Caco-2 (cell line): Measurements from ENCODE around the gene TRAM2. TPM values are rescaled to one million over a fixed set of nuclear protein-coding genes. Genes with fewer than 3 reads are reported as not detected.

ENCODE experiments used
- BruUV-seq: library from RNA; stranded (reverse); fragments of 400-500 nt; replicated peaks from 2 replicates; lab custom pipeline; 2021; lab: Mats Ljungman, UMichigan
- CTCF ChIA-PET: fragments of 300-600 bp; sonication (Branson Sonifier 250); formaldehyde crosslinking; loops from one replicate; lab custom pipeline; 2022; ENCODE audit warnings: antibody characterized with exemption; lab: Charles Lee
- POLR2A ChIA-PET: fragments of 300-600 bp; sonication (Branson Sonifier 250); formaldehyde crosslinking; loops from one replicate; lab custom pipeline; 2022; ENCODE audit warnings: antibody characterized with exemption; lab: Charles Lee
- DNase-seq, 2 experiments: peaks; one replicate each; pipeline versions ENCODE4 v3.0.0 to v3.0.0-alpha.2; 2020 to 2022
- H3K27me3 ChIP-seq: replicated peaks from 2 replicates; pipeline ENCODE4 v1.6.0; 2011; ENCODE audit warnings: low read length; ENCODE audit not compliant: control insufficient read depth, insufficient read depth
- H3K36me3 ChIP-seq: 2 replicates; pipeline ENCODE4 v1.5.1; 2011; ENCODE audit warnings: low read length; ENCODE audit not compliant: control insufficient read depth, insufficient read depth
- H3K4me1 ChIP-seq: fragments of 250-450 bp; sonication (Bioruptor Pico); 2 replicates; pipeline ENCODE4 v1.5.1; 2020; ENCODE audit warnings: mild to moderate bottlenecking
- H3K4me3 ChIP-seq: 2 replicates; pipeline ENCODE4 v1.5.1; 2011; ENCODE audit warnings: low read depth, mild to moderate bottlenecking, control low read depth, low read length
- H3K9me3 ChIP-seq: fragments of 250-450 bp; sonication (Bioruptor Pico); 2 replicates; pipeline ENCODE4 v1.5.1; 2020; ENCODE audit warnings: mild to moderate bottlenecking, moderate library complexity
- H3K27ac Mint-ChIP-seq: one replicate; pipeline ENCODE4 v1.8.0; 2022; ENCODE audit warnings: mixed read lengths; ENCODE audit not compliant: unreplicated experiment
- H3K27me3 Mint-ChIP-seq: one replicate; pipeline ENCODE4 v1.8.0; 2022; ENCODE audit warnings: mixed read lengths; ENCODE audit not compliant: insufficient read depth, unreplicated experiment
- H3K36me3 Mint-ChIP-seq: one replicate; pipeline ENCODE4 v1.8.0; 2022; ENCODE audit warnings: mild to moderate bottlenecking, mixed read lengths; ENCODE audit not compliant: insufficient read depth, unreplicated experiment
- H3K4me1 Mint-ChIP-seq: one replicate; pipeline ENCODE4 v1.8.0; 2022; ENCODE audit warnings: low read depth, mixed read lengths; ENCODE audit not compliant: unreplicated experiment
- H3K4me3 Mint-ChIP-seq: one replicate; pipeline ENCODE4 v1.8.0; 2022; ENCODE audit warnings: mild to moderate bottlenecking, moderate library complexity, mixed read lengths; ENCODE audit not compliant: unreplicated experiment
- H3K9me3 Mint-ChIP-seq: one replicate; pipeline ENCODE4 v1.8.0; 2022; ENCODE audit warnings: mixed read lengths; ENCODE audit not compliant: unreplicated experiment
- intact Hi-C: fragments of 100-400 bp; cut with micrococcal nuclease; formaldehyde crosslinking; loops from one replicate; pipeline ENCODE4 v1.10.0; 2022; ENCODE audit not compliant: unreplicated experiment
- total RNA-seq: library from RNA; stranded (reverse); gene quantifications from 2 replicates; pipeline ENCODE4 v1.2.3, GENCODE V29; 2022
- TF ChIP-seq, protein P1 (sequence below), 2 experiments: fragments of 200-600 bp in 1 of 2; IDR thresholded peaks; 1 replicate in 1 of 2; 2 replicates in 1 of 2; pipeline versions ENCODE4 v1.5.1 to v1.8.0; 2011 to 2022; ENCODE audit warnings: antibody characterized with exemption in 1 of 2, control low read depth in 1 of 2, inconsistent platforms in 1 of 2, low read depth in 1 of 2, low read length in 1 of 2, mild to moderate bottlenecking in 1 of 2, moderate library complexity in 1 of 2; ENCODE audit not compliant: insufficient read depth in 1 of 2, severe bottlenecking in 1 of 2, unreplicated experiment in 1 of 2

The TRAM2 gene
- total RNA-seq, 1 experiment from 2014 or later: 71.6 TPM

DNA sequence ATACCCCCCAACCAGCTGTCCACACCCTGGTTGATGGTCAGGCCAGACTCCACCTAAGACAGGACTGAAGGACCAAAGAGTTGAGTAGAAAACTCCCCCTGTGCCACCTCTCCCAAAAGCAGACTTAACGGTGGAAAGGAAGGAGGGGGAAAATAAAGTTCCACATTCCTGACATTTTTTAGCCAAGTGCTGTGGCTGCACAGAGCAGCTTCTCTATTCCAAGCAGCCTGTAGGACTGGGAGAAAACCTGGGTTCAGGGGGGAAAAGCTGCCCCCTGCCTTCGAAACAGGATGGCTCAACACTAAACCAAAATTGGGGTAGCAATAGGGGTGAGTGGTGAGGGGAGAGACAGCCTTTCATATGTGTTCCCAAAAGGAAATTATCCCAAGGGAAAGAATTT lies 3.6 kb downstream of the TRAM2 start:
- POLR2A ChIA-PET: no interaction called here
- H3K4me1 Mint-ChIP-seq: peaks cover 48% of the 10 kb centered on the region
- no peak for DNase-seq

DNA sequence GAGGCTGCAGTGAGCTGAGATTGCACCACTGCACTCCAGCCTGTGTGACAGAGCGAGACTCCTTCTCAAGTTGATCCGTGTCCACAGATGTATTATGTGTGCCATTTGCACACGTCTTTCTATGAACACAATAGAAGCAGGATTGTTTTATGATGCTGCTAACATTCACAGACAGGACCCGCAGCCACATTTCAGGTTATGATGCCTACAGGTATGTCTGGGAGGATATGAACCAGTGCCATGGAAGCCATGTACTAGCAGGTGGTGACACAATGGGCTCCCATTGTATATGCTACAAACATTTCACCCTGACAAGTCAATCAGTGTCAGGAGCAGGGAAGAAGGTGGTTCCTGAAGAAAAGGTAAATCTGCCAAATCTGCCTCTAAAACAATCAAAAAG lies 4.3 kb downstream of the TRAM2 start:
- CTCF ChIA-PET: interaction anchor here (1.5 kb wide), 1 partner anchor 17 kb away, joined by 4 read pairs; no protein-coding TSS in a partner anchor
- no peaks in the 10 kb centered on the region for H3K36me3 ChIP-seq
- Mint-ChIP-seq H3K27ac (peak overlapping the region; percentile 61), H3K4me1 (peaks cover 56% of the 10 kb centered on the region), H3K9me3 (no peaks in the 10 kb centered on the region), H3K4me3 (no peak overlapping the region), H3K36me3 (peaks cover 30% of the 10 kb centered on the region), H3K27me3 (no peaks in the 10 kb centered on the region)
- no peaks in the 10 kb centered on the region for H3K27me3 ChIP-seq
- peaks cover 72% of the 10 kb centered on the region for H3K4me1 ChIP-seq
- POLR2A ChIA-PET: no interaction called here
- H3K9me3 ChIP-seq: no peaks in the 10 kb centered on the region
- no TSS peak for BruUV-seq
- intact Hi-C loops: loop anchor here (10.0 kb wide), 1 partner anchor 288 kb away; the partner anchor contains the start of gene MCM3
- no peak for DNase-seq
- no peak overlapping the region for H3K4me3 ChIP-seq
- TF ChIP-seq, protein P1, sequence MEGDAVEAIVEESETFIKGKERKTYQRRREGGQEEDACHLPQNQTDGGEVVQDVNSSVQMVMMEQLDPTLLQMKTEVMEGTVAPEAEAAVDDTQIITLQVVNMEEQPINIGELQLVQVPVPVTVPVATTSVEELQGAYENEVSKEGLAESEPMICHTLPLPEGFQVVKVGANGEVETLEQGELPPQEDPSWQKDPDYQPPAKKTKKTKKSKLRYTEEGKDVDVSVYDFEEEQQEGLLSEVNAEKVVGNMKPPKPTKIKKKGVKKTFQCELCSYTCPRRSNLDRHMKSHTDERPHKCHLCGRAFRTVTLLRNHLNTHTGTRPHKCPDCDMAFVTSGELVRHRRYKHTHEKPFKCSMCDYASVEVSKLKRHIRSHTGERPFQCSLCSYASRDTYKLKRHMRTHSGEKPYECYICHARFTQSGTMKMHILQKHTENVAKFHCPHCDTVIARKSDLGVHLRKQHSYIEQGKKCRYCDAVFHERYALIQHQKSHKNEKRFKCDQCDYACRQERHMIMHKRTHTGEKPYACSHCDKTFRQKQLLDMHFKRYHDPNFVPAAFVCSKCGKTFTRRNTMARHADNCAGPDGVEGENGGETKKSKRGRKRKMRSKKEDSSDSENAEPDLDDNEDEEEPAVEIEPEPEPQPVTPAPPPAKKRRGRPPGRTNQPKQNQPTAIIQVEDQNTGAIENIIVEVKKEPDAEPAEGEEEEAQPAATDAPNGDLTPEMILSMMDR (IDR thresholded peaks at IDR 0.05; ENCODE audit: insufficient read depth in 1 of 2, low read depth in 1 of 2, low read length in 1 of 2, severe bottlenecking in 1 of 2, unreplicated experiment in 1 of 2): no peak

More for the DNA sequence above, 3.6 kb downstream of the TRAM2 start:
- CTCF ChIA-PET: interaction anchor here (1.5 kb wide), 1 partner anchor 17 kb away, joined by 4 read pairs; no protein-coding TSS in a partner anchor
- H3K36me3 ChIP-seq: no peaks in the 10 kb centered on the region
- BruUV-seq: no TSS peak
- TF ChIP-seq, protein P1 (IDR thresholded peaks at IDR 0.05; ENCODE audit: insufficient read depth in 1 of 2, low read depth in 1 of 2, low read length in 1 of 2, severe bottlenecking in 1 of 2, unreplicated experiment in 1 of 2): no peak
- no peaks in the 10 kb centered on the region for H3K27me3 ChIP-seq
- peaks cover 71% of the 10 kb centered on the region for H3K4me1 ChIP-seq
- no peaks in the 10 kb centered on the region for H3K9me3 ChIP-seq
- Mint-ChIP-seq H3K27ac (peak overlapping the region; percentile 61), H3K9me3 (no peaks in the 10 kb centered on the region), H3K27me3 (no peaks in the 10 kb centered on the region), H3K4me3 (peak overlapping the region; percentile 81), H3K36me3 (peaks cover 23% of the 10 kb centered on the region)
- intact Hi-C loops: loop anchor here (10.0 kb wide), 1 partner anchor 288 kb away; the partner anchor contains the start of gene MCM3
- H3K4me3 ChIP-seq: no peak overlapping the region

DNA sequence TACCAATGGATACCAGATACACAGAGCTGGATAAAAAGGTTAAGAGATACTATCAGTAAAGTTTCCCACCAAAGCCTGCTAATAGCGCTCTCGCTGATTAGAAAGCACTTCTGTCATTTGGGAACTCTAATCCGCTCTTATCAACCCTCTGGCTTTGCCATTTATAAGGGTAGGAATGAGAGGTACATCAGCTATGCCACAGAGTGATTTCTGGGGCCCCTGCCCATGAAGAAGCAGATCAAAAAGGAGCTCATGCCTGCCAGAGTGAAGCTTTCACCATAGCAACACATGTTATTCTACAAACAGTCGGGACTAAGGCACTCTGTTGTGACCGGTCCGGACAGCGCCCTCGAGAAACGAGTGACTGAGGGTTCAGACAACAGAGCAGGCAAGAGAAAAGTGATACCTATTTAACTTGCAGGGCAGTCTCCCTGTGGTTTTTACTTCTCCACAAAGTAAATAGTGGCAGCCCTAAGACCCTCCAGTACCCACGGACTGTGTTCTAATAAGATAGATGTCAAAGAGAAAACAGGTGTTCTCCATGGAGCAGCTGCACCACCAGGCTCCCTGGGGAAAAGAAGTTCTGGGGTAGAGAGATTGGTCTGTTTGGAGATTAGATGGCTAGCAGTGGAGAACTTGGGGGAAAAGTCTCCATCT lies 5.6 kb downstream of the TRAM2 start:
- DNase-seq: no peak
- Mint-ChIP-seq H3K4me3 (no peak overlapping the region), H3K27ac (peak overlapping the region; percentile 43), H3K4me1 (peaks cover 67% of the 10 kb centered on the region), H3K36me3 (peaks cover 37% of the 10 kb centered on the region), H3K9me3 (no peaks in the 10 kb centered on the region), H3K27me3 (no peaks in the 10 kb centered on the region)
- TF ChIP-seq, protein P1 (IDR thresholded peaks at IDR 0.05; ENCODE audit: insufficient read depth in 1 of 2, low read depth in 1 of 2, low read length in 1 of 2, severe bottlenecking in 1 of 2, unreplicated experiment in 1 of 2): no peak
- intact Hi-C loops: loop anchor here (10.0 kb wide), 1 partner anchor 286 kb away; the partner anchor contains the start of gene MCM3
- H3K4me1 ChIP-seq: peaks cover 85% of the 10 kb centered on the region
- H3K27me3 ChIP-seq: no peaks in the 10 kb centered on the region
- H3K4me3 ChIP-seq: no peak overlapping the region
- H3K36me3 ChIP-seq: no peaks in the 10 kb centered on the region; the same call in 1 of the 2 replicates
- no TSS peak for BruUV-seq
- H3K9me3 ChIP-seq: no peaks in the 10 kb centered on the region
- ChIA-PET POLR2A (no interaction called here), CTCF (no interaction called here)
